Measurements from ENCODE around the gene TAL1.

DNA sequence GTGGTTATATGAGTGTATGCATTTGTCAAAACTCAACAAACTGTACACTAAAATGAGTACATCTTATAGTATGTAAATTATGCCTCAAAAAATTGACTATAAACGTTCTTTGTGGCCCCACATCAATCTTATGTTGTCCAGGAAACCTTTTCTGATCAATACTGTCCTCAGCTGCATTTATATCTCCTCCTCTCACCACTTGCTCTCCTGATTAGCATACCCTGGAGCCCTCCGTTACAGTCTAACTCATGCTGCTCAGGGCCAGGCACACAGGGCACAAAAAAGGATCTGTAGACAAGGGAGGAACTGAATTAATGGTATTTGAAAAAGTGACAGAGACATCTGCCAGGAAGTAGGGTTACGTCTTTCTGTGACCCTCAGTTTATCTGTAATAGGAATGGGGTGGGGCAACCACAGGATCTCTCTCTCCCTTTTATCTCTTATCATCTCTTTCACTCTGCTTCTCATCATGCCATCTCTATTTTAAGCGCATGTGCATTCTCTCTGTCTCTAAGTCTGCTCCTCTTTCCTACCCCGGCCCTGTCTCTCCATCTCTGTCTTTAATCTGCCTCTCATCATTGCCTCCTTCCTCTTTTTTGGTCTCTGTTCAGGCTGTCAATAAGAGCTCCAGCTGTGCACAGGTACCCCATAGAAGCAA, 7.0 kb upstream of the TAL1 start:
- TF ChIP-seq USF2 (IDR thresholded peaks at IDR 0.05; ENCODE audit: borderline replicate concordance, low read depth, low read length) (no peak), CTCF (IDR thresholded peaks at IDR 0.05) (no peak), POLR2AphosphoS5 (IDR thresholded peaks at IDR 0.05; ENCODE audit: low read depth, low read length) (no peak), GABPA (IDR thresholded peaks at IDR 0.05; ENCODE audit: low read depth) (no peak), YY1 (IDR thresholded peaks at IDR 0.05; ENCODE audit: low read depth) (no peak), SMC3 (IDR thresholded peaks at IDR 0.05; ENCODE audit: low read depth, low read length) (no peak), EZH2phosphoT487 (IDR thresholded peaks at IDR 0.05; ENCODE audit: borderline replicate concordance, low read depth) (no peak)
- TF ChIP-seq, protein P1, sequence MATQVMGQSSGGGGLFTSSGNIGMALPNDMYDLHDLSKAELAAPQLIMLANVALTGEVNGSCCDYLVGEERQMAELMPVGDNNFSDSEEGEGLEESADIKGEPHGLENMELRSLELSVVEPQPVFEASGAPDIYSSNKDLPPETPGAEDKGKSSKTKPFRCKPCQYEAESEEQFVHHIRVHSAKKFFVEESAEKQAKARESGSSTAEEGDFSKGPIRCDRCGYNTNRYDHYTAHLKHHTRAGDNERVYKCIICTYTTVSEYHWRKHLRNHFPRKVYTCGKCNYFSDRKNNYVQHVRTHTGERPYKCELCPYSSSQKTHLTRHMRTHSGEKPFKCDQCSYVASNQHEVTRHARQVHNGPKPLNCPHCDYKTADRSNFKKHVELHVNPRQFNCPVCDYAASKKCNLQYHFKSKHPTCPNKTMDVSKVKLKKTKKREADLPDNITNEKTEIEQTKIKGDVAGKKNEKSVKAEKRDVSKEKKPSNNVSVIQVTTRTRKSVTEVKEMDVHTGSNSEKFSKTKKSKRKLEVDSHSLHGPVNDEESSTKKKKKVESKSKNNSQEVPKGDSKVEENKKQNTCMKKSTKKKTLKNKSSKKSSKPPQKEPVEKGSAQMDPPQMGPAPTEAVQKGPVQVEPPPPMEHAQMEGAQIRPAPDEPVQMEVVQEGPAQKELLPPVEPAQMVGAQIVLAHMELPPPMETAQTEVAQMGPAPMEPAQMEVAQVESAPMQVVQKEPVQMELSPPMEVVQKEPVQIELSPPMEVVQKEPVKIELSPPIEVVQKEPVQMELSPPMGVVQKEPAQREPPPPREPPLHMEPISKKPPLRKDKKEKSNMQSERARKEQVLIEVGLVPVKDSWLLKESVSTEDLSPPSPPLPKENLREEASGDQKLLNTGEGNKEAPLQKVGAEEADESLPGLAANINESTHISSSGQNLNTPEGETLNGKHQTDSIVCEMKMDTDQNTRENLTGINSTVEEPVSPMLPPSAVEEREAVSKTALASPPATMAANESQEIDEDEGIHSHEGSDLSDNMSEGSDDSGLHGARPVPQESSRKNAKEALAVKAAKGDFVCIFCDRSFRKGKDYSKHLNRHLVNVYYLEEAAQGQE (IDR thresholded peaks at IDR 0.05; ENCODE audit: low read depth, low read length): no peak
- TF ChIP-seq, protein P2, sequence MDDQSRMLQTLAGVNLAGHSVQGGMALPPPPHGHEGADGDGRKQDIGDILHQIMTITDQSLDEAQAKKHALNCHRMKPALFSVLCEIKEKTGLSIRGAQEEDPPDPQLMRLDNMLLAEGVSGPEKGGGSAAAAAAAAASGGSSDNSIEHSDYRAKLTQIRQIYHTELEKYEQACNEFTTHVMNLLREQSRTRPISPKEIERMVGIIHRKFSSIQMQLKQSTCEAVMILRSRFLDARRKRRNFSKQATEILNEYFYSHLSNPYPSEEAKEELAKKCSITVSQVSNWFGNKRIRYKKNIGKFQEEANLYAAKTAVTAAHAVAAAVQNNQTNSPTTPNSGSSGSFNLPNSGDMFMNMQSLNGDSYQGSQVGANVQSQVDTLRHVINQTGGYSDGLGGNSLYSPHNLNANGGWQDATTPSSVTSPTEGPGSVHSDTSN (IDR thresholded peaks at IDR 0.05): no peak

Measured in SK-N-SH (cell line).